HepG2 (cell line): ENCODE measurements around the gene CA11. TPM values are rescaled to one million over a fixed set of nuclear protein-coding genes. Genes with fewer than 3 reads are reported as not detected.
A peak's percentile ranks its signal among the peaks of the same experiment; 100 is the strongest.

Experiments
- AGO1 ChIP-seq: fragments of 200-400 bp; formaldehyde crosslinking; IDR thresholded peaks from 2 replicates; pipeline ENCODE4 v1.6.1; 2017; ENCODE audit warnings: mild to moderate bottlenecking, low read depth, low read length, moderate library complexity; ENCODE audit not compliant: poor library complexity, severe bottlenecking
- CAMTA2 ChIP-seq: sonication (generic); formaldehyde crosslinking; IDR thresholded peaks from 2 replicates; pipeline ENCODE4 v1.4.0; 2020; ENCODE audit warnings: mild to moderate bottlenecking, missing genetic modification reagents, borderline replicate concordance
- CEBPB ChIP-seq: IDR thresholded peaks from 2 replicates; pipeline ENCODE4 v1.6.1; 2011; ENCODE audit warnings: low read depth, low read length, improper control_type of control experiment, borderline replicate concordance
- EP300 ChIP-seq, 3 experiments: sonication (generic) in 1 of 3; formaldehyde crosslinking in 1 of 3; IDR thresholded peaks; 2 replicates each; pipeline versions ENCODE4 v1.5.1 to v1.6.1; 2011 to 2020; ENCODE audit warnings: low read depth in 2 of 3, low read length in 2 of 3, borderline replicate concordance in 1 of 3, improper control_type of control experiment in 1 of 3, mild to moderate bottlenecking in 1 of 3, missing genetic modification reagents in 1 of 3, moderate library complexity in 1 of 3
- GATA4 ChIP-seq: sonication (generic); IDR thresholded peaks from 2 replicates; pipeline ENCODE4 v1.6.1; 2016; ENCODE audit warnings: antibody characterized with exemption, low read depth, borderline replicate concordance
- HMG20A ChIP-seq: IDR thresholded peaks from 2 replicates; pipeline ENCODE4 v1.6.1; 2016; ENCODE audit warnings: borderline replicate concordance
- HNRNPLL ChIP-seq: fragments of 200-400 bp; formaldehyde crosslinking; IDR thresholded peaks from 2 replicates; pipeline ENCODE4 v1.6.1; 2017; ENCODE audit warnings: mild to moderate bottlenecking, low read depth, low read length; ENCODE audit not compliant: poor library complexity, severe bottlenecking
- MTF2 ChIP-seq: sonication (generic); formaldehyde crosslinking; IDR thresholded peaks from 2 replicates; pipeline ENCODE4 v1.5.0; 2020; ENCODE audit warnings: missing genetic modification reagents, borderline replicate concordance
- NFYB ChIP-seq: sonication (generic); formaldehyde crosslinking; IDR thresholded peaks from 2 replicates; pipeline ENCODE4 v1.4.0; 2020; ENCODE audit warnings: missing genetic modification reagents
- RCOR2 ChIP-seq: IDR thresholded peaks from 2 replicates; pipeline ENCODE4 v1.6.1; 2016; ENCODE audit warnings: missing biosample characterization, missing genetic modification reagents
- RELA ChIP-seq: sonication (generic); formaldehyde crosslinking; IDR thresholded peaks from 2 replicates; pipeline ENCODE4 v1.4.0; 2020; ENCODE audit warnings: missing genetic modification reagents
- REPIN1 ChIP-seq: sonication (generic); formaldehyde crosslinking; IDR thresholded peaks from 2 replicates; pipeline ENCODE4 v1.8.0; 2022; ENCODE audit warnings: missing genetic modification reagents, low read depth, mild to moderate bottlenecking, borderline replicate concordance
- SIN3A ChIP-seq: IDR thresholded peaks from 2 replicates; pipeline ENCODE4 v1.6.1; 2011; ENCODE audit warnings: low read depth, mild to moderate bottlenecking, control low read depth, low read length, borderline replicate concordance
- THYN1 ChIP-seq: sonication (generic); formaldehyde crosslinking; IDR thresholded peaks from 2 replicates; pipeline ENCODE4 v1.8.1; 2023; ENCODE audit warnings: low read depth, mild to moderate bottlenecking, moderate library complexity, missing genetic modification reagents, borderline replicate concordance
- ZBTB10 ChIP-seq: sonication (generic); formaldehyde crosslinking; IDR thresholded peaks from 2 replicates; pipeline ENCODE4 v1.4.0; 2020; ENCODE audit warnings: missing genetic modification reagents, borderline replicate concordance
- ZBTB8A ChIP-seq: sonication (generic); formaldehyde crosslinking; IDR thresholded peaks from 2 replicates; pipeline ENCODE4 v1.4.0; 2020; ENCODE audit warnings: mild to moderate bottlenecking, low read depth, missing genetic modification reagents, borderline replicate concordance
- ZNF777 ChIP-seq: sonication (generic); formaldehyde crosslinking; IDR thresholded peaks from 2 replicates; pipeline ENCODE4 v1.4.0; 2020; ENCODE audit warnings: missing genetic modification reagents
- polyA plus RNA-seq, 8 experiments: library from polyadenylated mRNA; depleted of rRNA in 3 of 8; stranded (reverse) in 7 of 8; unstranded in 1 of 8; fragments of >200 nt; fragmentation: Illumina TruSeq in 4 of 8; extraction: Trizol in 4 of 8; gene quantifications; 2 replicates each; pipeline versions ENCODE4 v1.2.1 to v1.2.3, GENCODE V29; 2011 to 2016; ENCODE audit warnings: low read depth in 4 of 8, missing spikeins in 1 of 8, mixed read lengths in 1 of 8; ENCODE audit not compliant: insufficient read depth in 1 of 8
- total RNA-seq, 5 experiments: library from RNA; depleted of rRNA; stranded (reverse); fragments of >200 nt; fragmentation: Illumina TruSeq; extraction: Trizol; gene quantifications; 2 replicates each; pipeline ENCODE4 v1.2.3, GENCODE V29; 2016; ENCODE audit warnings: low read depth in 1 of 5
- TF ChIP-seq, protein P1 (sequence below): IDR thresholded peaks from 2 replicates; pipeline ENCODE4 v1.6.1; 2016
- TF ChIP-seq, protein P2 (sequence below): IDR thresholded peaks from 2 replicates; pipeline ENCODE4 v1.6.1; 2016; ENCODE audit warnings: missing genetic modification reagents, missing compliant biosample characterization
- TF ChIP-seq, protein P3 (sequence below): sonication (generic); formaldehyde crosslinking; IDR thresholded peaks from 2 replicates; pipeline ENCODE4 v1.8.1; 2023; ENCODE audit warnings: missing genetic modification reagents, mild to moderate bottlenecking, borderline replicate concordance

CA11 gene
- total and polyA plus RNA-seq, 2 of the 13 experiments (the other 11 are each of a cell fraction or from before 2014, with no cell fraction given), result 0.41 to 0.58 TPM

GRCh38 chr19:48618916-48619691, 26.9 kb downstream of the CA11 start, which contains the start of the genes RPL18 and SPHK2 (continued):
- TF ChIP-seq, protein P1, sequence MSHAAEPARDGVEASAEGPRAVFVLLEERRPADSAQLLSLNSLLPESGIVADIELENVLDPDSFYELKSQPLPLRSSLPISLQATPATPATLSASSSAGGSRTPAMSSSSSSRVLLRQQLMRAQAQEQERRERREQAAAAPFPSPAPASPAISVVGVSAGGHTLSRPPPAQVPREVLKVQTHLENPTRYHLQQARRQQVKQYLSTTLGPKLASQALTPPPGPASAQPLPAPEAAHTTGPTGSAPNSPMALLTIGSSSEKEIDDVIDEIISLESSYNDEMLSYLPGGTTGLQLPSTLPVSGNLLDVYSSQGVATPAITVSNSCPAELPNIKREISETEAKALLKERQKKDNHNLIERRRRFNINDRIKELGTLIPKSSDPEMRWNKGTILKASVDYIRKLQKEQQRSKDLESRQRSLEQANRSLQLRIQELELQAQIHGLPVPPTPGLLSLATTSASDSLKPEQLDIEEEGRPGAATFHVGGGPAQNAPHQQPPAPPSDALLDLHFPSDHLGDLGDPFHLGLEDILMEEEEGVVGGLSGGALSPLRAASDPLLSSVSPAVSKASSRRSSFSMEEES (CRISPR knock-in tag), result peak; percentile 55
- TF ChIP-seq EP300 (IDR thresholded peaks at IDR 0.05; ENCODE audit: low read depth in 2 of 2, low read length in 2 of 2), result peak in 1 of 2 experiments; percentile 32; a peak in 1 of 4 replicates
- TF ChIP-seq EP300 (CRISPR knock-in tag; IDR thresholded peaks at IDR 0.05; ENCODE audit: borderline replicate concordance), result peak; percentile 42; the same call in 1 of the 2 replicates
- TF ChIP-seq AGO1, result peak; percentile 49
- TF ChIP-seq ZNF777, result peak; percentile 94
- TF ChIP-seq REPIN1 (CRISPR knock-in tag), result peak; percentile 87
- TF ChIP-seq, protein P2, sequence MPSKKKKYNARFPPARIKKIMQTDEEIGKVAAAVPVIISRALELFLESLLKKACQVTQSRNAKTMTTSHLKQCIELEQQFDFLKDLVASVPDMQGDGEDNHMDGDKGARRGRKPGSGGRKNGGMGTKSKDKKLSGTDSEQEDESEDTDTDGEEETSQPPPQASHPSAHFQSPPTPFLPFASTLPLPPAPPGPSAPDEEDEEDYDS (CRISPR knock-in tag), result peak; percentile 95
- TF ChIP-seq CAMTA2 (CRISPR knock-in tag), result no peak; the same call in 1 of the 2 replicates
- TF ChIP-seq ZBTB8A (CRISPR knock-in tag), result no peak
- TF ChIP-seq RELA (CRISPR knock-in tag), result peak; percentile 84; the same call in 1 of the 2 replicates
- peak; percentile 90 for TF ChIP-seq HNRNPLL
- TF ChIP-seq HMG20A (CRISPR knock-in tag), result peak; percentile 56; the same call in 1 of the 2 replicates
- peak; percentile 99; the same call in 1 of the 2 replicates for TF ChIP-seq RCOR2 (CRISPR knock-in tag)
- no peak for TF ChIP-seq THYN1 (CRISPR knock-in tag)
- no peak for TF ChIP-seq CEBPB
- peak; percentile 64 for TF ChIP-seq NFYB
- peak; percentile 71 for TF ChIP-seq GATA4
- TF ChIP-seq, protein P3, sequence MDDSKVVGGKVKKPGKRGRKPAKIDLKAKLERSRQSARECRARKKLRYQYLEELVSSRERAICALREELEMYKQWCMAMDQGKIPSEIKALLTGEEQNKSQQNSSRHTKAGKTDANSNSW (CRISPR knock-in tag), result peak; percentile 93; the same call in 1 of the 2 replicates
- TF ChIP-seq SIN3A, result peak; percentile 29; the same call in 1 of the 2 replicates
- no peak for TF ChIP-seq ZBTB10 (CRISPR knock-in tag)
- no peak for TF ChIP-seq MTF2
